GM10847 (cell line): Measurements from ENCODE around the gene RPL4.

Source experiments
- POLR2A ChIP-seq: IDR thresholded peaks from 2 replicates; pipeline ENCODE4 v1.6.1; 2011; ENCODE audit not compliant: insufficient read length; ENCODE audit errors: extremely low read depth

Gene RPL4

GRCh38 chr15:66474135-66474534 lies 30.5 kb downstream of the RPL4 start:
- TF ChIP-seq POLR2A, result no peak

GRCh38 chr15:66472176-66472999 lies 32.3 kb downstream of the RPL4 start:
- TF ChIP-seq POLR2A, result no peak

- TF ChIP-seq POLR2A, result no peak
These were observed 42.0 kb downstream of the RPL4 start for GRCh38 chr15:66462627-66463026.

GRCh38 chr15:66461917-66462316 lies 42.7 kb downstream of the RPL4 start:
- TF ChIP-seq POLR2A, result no peak

- TF ChIP-seq POLR2A, result no peak
These were observed 44.6 kb downstream of the RPL4 start for GRCh38 chr15:66459818-66460615.

- no peak for TF ChIP-seq POLR2A
These were observed 48.4 kb downstream of the RPL4 start for GRCh38 chr15:66456211-66456610.

GRCh38 chr15:66454143-66454542 lies 50.5 kb downstream of the RPL4 start:
- TF ChIP-seq POLR2A, result no peak

GRCh38 chr15:66452971-66453580 lies 51.6 kb downstream of the RPL4 start:
- no peak for TF ChIP-seq POLR2A

- TF ChIP-seq POLR2A, result no peak
These were observed 52.2 kb downstream of the RPL4 start for GRCh38 chr15:66452420-66452819.
